ENCODE measurements around the gene KIF3B.
"Not testable (repeated sequence)": the region's sequence is repeated elsewhere in the genome, so short reads cannot be mapped to it uniquely, and the experiment has no call there.

GRCh38 chr20:32380037-32380436 lies 102.6 kb downstream of the KIF3B start:
- TF ChIP-seq POLR2AphosphoS5, CTCF, POLR2A, EP300 (IDR thresholded peaks at IDR 0.05): not testable (repeated sequence)
